Spleen (tissue), 11 donors: ENCODE results near the gene ADH5. TPM values are rescaled to one million over a fixed set of nuclear protein-coding genes. Genes with fewer than 3 reads are reported as not detected.
"Not testable (repeated sequence)": the region's sequence is repeated elsewhere in the genome, so short reads cannot be mapped to it uniquely, and the experiment has no call there.

Experiments
- DNase-seq: peaks from one replicate; pipeline ENCODE4 v3.0.0-alpha.2; 2020
- H3K27ac ChIP-seq, 8 donors: fragments of 200-600 bp; sonication (generic) in 7 of 8; 1 replicate in 4 of 8; 2 replicates in 4 of 8; pipeline versions ENCODE4 v1.5.0 to v1.8.0; 2016 to 2021; ENCODE audit warnings: inconsistent platforms in 4 of 8, mild to moderate bottlenecking in 4 of 8, moderate library complexity in 1 of 8
- H3K27me3 ChIP-seq, 7 donors: fragments of 200-600 bp; sonication (generic) in 6 of 7; replicated peaks in 1 of 7; 1 replicate in 4 of 7; 2 replicates in 3 of 7; pipeline versions ENCODE4 v1.5.0 to v1.8.0; 2016 to 2021; ENCODE audit warnings: inconsistent platforms in 3 of 7, mild to moderate bottlenecking in 1 of 7
- H3K36me3 ChIP-seq, 6 donors: fragments of 200-600 bp; sonication (generic) in 5 of 6; 1 replicate in 4 of 6; 2 replicates in 2 of 6; pipeline versions ENCODE4 v1.5.0 to v1.8.0; 2016 to 2021; ENCODE audit warnings: inconsistent platforms in 2 of 6
- H3K4me1 ChIP-seq, 6 donors: fragments of 200-600 bp; sonication (generic) in 5 of 6; 1 replicate in 3 of 6; 2 replicates in 3 of 6; pipeline versions ENCODE4 v1.5.0 to v1.8.0; 2016 to 2021; ENCODE audit warnings: inconsistent platforms in 3 of 6
- H3K4me3 ChIP-seq, 8 donors: fragments of 200-600 bp; sonication (generic) in 7 of 8; 1 replicate in 4 of 8; 2 replicates in 4 of 8; pipeline versions ENCODE4 v1.5.0 to v1.8.0; 2016 to 2021; ENCODE audit warnings: inconsistent platforms in 4 of 8, mild to moderate bottlenecking in 4 of 8, moderate library complexity in 2 of 8
- H3K9me3 ChIP-seq, 8 donors: fragments of 200-600 bp; sonication (generic) in 7 of 8; 1 replicate in 4 of 8; 2 replicates in 4 of 8; pipeline versions ENCODE4 v1.5.0 to v1.8.0; 2016 to 2021; ENCODE audit warnings: inconsistent platforms in 4 of 8
- POLR2A ChIP-seq, 3 donors: fragments of 450-650 bp; IDR thresholded peaks; one replicate each; pipeline ENCODE4 v1.5.1; 2017; ENCODE audit warnings: antibody characterized with exemption in 3 of 3, mild to moderate bottlenecking in 1 of 3
- POLR2AphosphoS5 ChIP-seq, 3 donors: sonication (generic); formaldehyde crosslinking; IDR thresholded peaks; one replicate each; pipeline ENCODE4 v1.5.1; 2017; ENCODE audit warnings: antibody characterized with exemption in 3 of 3
- WGBS, 5 donors: extraction: QIAGEN DNeasy Blood & Tissue Kit in 3 of 5; methylation state at CpG; one replicate each; pipeline versions ENCODE4 v1.1.5 to v1.1.7; 2013 to 2018; 5-methylcytosine and 5-hydroxymethylcytosine counted together
- intact Hi-C: fragments of 100-400 bp; cut with DNase I; formaldehyde crosslinking; loops from one replicate; pipeline ENCODE4 v1.15.0; 2023; ENCODE audit warnings: low total_unique reads
- polyA plus RNA-seq, 3 donors: library from polyadenylated mRNA; stranded (reverse); fragments of 200-250 nt; gene quantifications; one replicate each; pipeline ENCODE4 v1.2.1, GENCODE V29; 2013
- total RNA-seq, 7 donors: library from RNA; depleted of rRNA in 3 of 7; stranded (reverse); fragments of >200 nt in 3 of 7; fragmentation: NEBNext Ultra II Directional in 4 of 7; extraction: Animal tissue kit (Norgen Biotek cat#: 25700) in 4 of 7; gene quantifications; one replicate each; pipeline versions ENCODE4 v1.1.0 to v1.2.1, GENCODE V29; 2016 to 2021
- TF ChIP-seq, protein P1 (sequence below), 11 experiments: fragments of 200-600 bp in 7 of 11; fragments of 450-650 bp in 4 of 11; sonication (generic) in 4 of 11; IDR thresholded peaks in 8 of 11; conservative IDR thresholded peaks in 3 of 11; 1 replicate in 7 of 11; 2 replicates in 4 of 11; pipeline versions ENCODE4 v1.4.0 to v1.8.0; 2016 to 2021; ENCODE audit warnings: antibody characterized with exemption in 11 of 11, inconsistent platforms in 4 of 11, mild to moderate bottlenecking in 1 of 11
- donor health status: healthy with polysubstance abuse.
- donor health status: DM: no; HTN: no; CAD: no; lungs with moderate emphysema.
- donor health status: DM: no; HTN: no; CAD: no.
- donor health status: Bipolar disorder and iron deficiency.
- donor health status: healthy.
- donor health status: DM: no; HTN: no; CAD: no.
- donor health status: DM: yes; HTN: yes; CAD: no.

The ADH5 gene
- total and polyA plus RNA-seq, 10 donors: 54.2 to 93.1 (median 74.4) TPM

DNA sequence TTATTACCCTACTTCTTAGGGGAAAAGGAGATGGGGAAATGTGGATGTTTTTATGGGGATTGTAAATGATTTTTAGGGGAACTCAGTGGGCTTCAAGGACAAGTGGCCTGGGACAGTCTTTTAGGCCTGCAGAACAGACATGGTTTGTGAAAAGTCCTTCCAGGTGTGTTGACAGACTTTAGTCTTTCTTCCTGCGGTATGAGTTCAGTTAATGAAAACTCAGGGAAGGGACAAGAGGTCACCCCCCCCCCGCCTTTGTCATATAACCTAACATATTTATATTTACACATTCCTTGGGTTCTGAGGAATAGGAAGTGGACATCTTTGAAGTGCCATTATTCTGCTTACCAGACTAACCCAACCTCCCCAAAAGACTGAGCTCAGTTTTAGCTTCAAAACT is 61.3 kb downstream of the ADH5 start:
- intact Hi-C loops: no loop called here
- Histone ChIP-seq H3K27me3 (no peaks in the 10 kb centered on the region), H3K4me3 (no peak overlapping the region), H3K9me3 (no peaks in the 10 kb centered on the region), H3K4me1 (peaks cover 4 to 45% (median 16%) of the 10 kb centered on the region in 6 donors), H3K27ac (no peak overlapping the region), H3K36me3 (peaks cover 0 to 12% (median 0%) of the 10 kb centered on the region in 6 donors)
- no peak for DNase-seq
- TF ChIP-seq, protein P1, sequence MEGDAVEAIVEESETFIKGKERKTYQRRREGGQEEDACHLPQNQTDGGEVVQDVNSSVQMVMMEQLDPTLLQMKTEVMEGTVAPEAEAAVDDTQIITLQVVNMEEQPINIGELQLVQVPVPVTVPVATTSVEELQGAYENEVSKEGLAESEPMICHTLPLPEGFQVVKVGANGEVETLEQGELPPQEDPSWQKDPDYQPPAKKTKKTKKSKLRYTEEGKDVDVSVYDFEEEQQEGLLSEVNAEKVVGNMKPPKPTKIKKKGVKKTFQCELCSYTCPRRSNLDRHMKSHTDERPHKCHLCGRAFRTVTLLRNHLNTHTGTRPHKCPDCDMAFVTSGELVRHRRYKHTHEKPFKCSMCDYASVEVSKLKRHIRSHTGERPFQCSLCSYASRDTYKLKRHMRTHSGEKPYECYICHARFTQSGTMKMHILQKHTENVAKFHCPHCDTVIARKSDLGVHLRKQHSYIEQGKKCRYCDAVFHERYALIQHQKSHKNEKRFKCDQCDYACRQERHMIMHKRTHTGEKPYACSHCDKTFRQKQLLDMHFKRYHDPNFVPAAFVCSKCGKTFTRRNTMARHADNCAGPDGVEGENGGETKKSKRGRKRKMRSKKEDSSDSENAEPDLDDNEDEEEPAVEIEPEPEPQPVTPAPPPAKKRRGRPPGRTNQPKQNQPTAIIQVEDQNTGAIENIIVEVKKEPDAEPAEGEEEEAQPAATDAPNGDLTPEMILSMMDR (IDR thresholded peaks at IDR 0.05 in 8 of 11, conservative IDR thresholded peaks at IDR 0.05 in 3 of 11): no peak
- no peak for TF ChIP-seq POLR2AphosphoS5 (IDR thresholded peaks at IDR 0.05)
- TF ChIP-seq POLR2A (IDR thresholded peaks at IDR 0.05): no peak
- WGBS, 5 donors: 83 to 98% (median 92%) methylated on average over 2 of the region's 2 CpGs

DNA sequence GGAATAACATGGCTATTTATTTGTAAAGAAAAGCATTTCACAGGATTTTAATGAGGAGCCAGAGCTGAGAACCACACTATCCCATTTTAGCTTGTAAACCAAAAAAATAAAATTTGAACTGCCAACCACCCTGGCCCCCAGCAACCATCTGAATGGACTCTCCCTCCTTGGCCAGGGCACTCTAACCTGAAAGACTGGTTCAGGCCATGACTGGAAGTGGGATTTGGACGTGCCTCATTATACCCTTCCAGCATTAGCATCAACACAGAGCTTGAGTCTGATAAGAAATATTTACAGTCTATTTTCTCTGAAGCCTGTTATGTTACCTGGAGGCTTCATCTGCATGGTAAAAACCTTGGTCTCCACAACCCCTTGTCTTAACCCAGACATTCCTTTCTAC is 63.1 kb downstream of the ADH5 start:
- intact Hi-C loops: no loop called here
- H3K36me3 ChIP-seq: peaks cover 0 to 15% (median 2%) of the 10 kb centered on the region in 6 donors
- 82 to 97% (median 95%) methylated on average over 1 of the region's 1 CpG for WGBS, 5 donors
- DNase-seq: no peak
- no peaks in the 10 kb centered on the region for H3K27me3 ChIP-seq
- peaks cover 4 to 44% (median 16%) of the 10 kb centered on the region in 6 donors for H3K4me1 ChIP-seq
- H3K4me3 ChIP-seq: no peak overlapping the region
- H3K27ac ChIP-seq: no peak overlapping the region
- peaks cover 0 to 17% (median 13%) of the 10 kb centered on the region in 8 donors for H3K9me3 ChIP-seq
- TF ChIP-seq, protein P1 (IDR thresholded peaks at IDR 0.05 in 8 of 11, conservative IDR thresholded peaks at IDR 0.05 in 3 of 11): no peak
- TF ChIP-seq POLR2AphosphoS5 (IDR thresholded peaks at IDR 0.05) (no peak), POLR2A (IDR thresholded peaks at IDR 0.05) (no peak)

DNA sequence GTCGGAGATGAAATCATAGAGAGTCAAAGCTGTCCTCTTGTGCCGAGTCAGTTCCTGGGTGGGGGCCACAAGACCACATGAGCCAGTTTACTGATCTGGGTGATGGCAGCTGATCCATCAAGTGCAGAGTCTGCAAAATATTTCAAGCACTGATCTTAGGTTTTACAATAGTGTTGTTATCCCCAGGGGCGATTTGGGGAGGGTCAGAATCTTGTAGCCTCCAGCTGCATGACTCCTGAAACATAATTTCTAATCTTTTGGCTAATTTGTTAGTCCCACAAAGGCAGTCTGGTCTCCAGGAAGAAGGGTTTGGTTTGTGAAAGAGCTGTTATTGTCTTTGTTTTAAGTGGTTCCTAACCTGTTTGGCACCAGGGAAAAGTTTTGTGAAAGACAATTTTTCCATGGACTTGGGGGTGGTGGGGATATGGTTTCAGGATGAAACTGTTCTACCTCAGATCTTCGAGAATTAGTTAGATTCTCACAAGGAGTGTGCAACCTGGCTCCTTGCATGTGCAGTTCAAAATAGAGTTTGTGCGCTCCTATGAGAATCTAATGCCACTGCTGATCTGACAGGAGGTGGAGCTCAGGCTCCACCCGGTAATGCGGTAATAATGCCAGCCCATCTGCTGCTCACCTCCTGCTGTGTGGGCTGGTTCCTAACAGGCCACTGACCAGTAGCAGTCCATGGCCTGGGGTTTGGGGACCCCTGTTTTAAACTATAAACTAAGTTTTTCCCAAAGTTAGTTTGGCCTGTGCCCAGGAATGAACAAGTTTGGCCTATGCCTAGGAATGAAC is 63.9 kb downstream of the ADH5 start:
- no peak for DNase-seq
- 87 to 96% (median 88%) methylated on average over 7 of the region's 7 CpGs for WGBS, 5 donors
- peaks cover 0 to 24% (median 20%) of the 10 kb centered on the region in 8 donors for H3K9me3 ChIP-seq
- H3K4me3 ChIP-seq: no peak overlapping the region
- peaks cover 0 to 22% (median 2%) of the 10 kb centered on the region in 6 donors for H3K36me3 ChIP-seq
- peaks cover 4 to 36% (median 11%) of the 10 kb centered on the region in 6 donors for H3K4me1 ChIP-seq
- intact Hi-C loops: no loop called here
- no peak for TF ChIP-seq POLR2AphosphoS5 (IDR thresholded peaks at IDR 0.05)
- no peak for TF ChIP-seq POLR2A (IDR thresholded peaks at IDR 0.05)
- TF ChIP-seq, protein P1 (IDR thresholded peaks at IDR 0.05 in 8 of 11, conservative IDR thresholded peaks at IDR 0.05 in 3 of 11): no peak
- H3K27ac ChIP-seq: no peak overlapping the region
- no peaks in the 10 kb centered on the region for H3K27me3 ChIP-seq

DNA sequence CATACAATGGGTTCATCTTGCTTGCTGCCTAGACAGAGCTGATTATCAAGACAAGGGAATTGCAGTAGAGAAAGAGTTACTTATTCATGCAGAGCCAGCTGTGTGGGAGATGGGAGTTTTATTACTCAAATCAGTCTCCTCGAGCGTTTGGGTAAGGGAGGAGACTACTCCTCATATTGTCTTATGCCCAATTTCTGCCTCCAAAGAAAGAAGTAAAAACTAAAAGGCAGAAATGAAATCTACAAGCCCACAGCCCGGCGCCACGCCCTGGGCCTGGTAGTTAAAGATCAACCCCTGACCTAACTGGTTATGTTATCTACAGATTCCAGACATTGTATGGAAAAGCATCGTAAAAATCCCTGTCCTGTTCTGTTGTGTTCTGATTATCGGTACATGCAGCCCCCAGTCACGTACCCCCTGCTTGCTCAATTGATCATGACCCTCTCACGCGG is 64.8 kb downstream of the ADH5 start:
- H3K4me3 ChIP-seq, DNase-seq, H3K27me3 ChIP-seq, intact Hi-C loops, H3K27ac ChIP-seq: not testable (repeated sequence)
- Histone ChIP-seq H3K36me3 (peaks cover 0 to 22% (median 2%) of the 10 kb centered on the region in 6 donors), H3K4me1 (peaks cover 0 to 27% (median 4%) of the 10 kb centered on the region in 6 donors), H3K9me3 (peaks cover 0 to 25% (median 20%) of the 10 kb centered on the region in 8 donors)
- 75 to 91% (median 90%) methylated on average over 10 of the region's 10 CpGs for WGBS, 5 donors
